Measurements from ENCODE around the gene GRIN3B.
"Not testable (repeated sequence)": the region's sequence is repeated elsewhere in the genome, so short reads cannot be mapped to it uniquely, and the experiment has no call there.

GRIN3B gene

DNA sequence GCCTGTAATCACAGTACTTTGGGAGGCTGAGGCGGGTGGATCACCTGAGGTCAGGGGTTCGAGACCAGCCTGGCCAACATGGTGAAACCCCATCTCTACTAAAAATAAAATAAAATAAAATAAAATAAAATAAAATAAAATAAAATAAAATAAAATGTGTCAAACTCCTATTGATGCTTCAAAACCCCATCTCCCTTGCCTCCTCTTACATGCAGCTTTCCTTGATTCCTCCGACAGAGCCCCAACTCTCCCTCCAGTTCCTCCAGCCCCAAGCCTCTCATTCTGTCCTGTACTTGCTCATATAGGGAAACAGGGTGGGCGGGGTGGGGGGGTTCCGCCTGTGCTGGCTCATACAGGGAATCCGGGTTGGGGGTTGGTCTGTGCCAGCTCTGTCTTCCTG lies 24.9 kb downstream of the GRIN3B start:
- DNase-seq; H3K4me3 ChIP-seq (ENCODE audit: control insufficient read depth in 1 of 7, extremely low read depth in 1 of 7, insufficient read depth in 4 of 7, low read depth in 2 of 7, low read length in 6 of 7); H3K27me3 ChIP-seq (replicated peaks in 2 of 5; ENCODE audit: control insufficient read depth in 4 of 5, insufficient read depth in 5 of 5, low read length in 4 of 5); H3K36me3 ChIP-seq (ENCODE audit: control insufficient read depth in 4 of 4, insufficient read depth in 4 of 4, low read length in 3 of 4); H3K9me3 ChIP-seq (ENCODE audit: control extremely low read depth in 1 of 5, control insufficient read depth in 4 of 5, insufficient read depth in 2 of 5, low read depth in 1 of 5, low read length in 4 of 5); H3K27ac ChIP-seq (ENCODE audit: insufficient read depth in 1 of 2, low read depth in 1 of 2, low read length in 2 of 2, poor library complexity in 1 of 2, severe bottlenecking in 2 of 2); CTCF ChIA-PET: not testable (repeated sequence)
- WGBS (ENCODE audit: insufficient coverage) = 100% methylated on average over 1 of the region's 6 CpGs
- H3K4me1 ChIP-seq (ENCODE audit: control extremely low read depth in 1 of 4, control insufficient read depth in 4 of 4, insufficient read depth in 4 of 4, low read length in 3 of 4) = peaks cover 0 to 42% (median 34%) of the 10 kb centered on the region in 4 experiments
- POLR2A ChIA-PET = interaction anchor here (1.5 kb wide), 1 partner anchor 13 kb away, joined by 4 read pairs; no protein-coding TSS in a partner anchor

DNA sequence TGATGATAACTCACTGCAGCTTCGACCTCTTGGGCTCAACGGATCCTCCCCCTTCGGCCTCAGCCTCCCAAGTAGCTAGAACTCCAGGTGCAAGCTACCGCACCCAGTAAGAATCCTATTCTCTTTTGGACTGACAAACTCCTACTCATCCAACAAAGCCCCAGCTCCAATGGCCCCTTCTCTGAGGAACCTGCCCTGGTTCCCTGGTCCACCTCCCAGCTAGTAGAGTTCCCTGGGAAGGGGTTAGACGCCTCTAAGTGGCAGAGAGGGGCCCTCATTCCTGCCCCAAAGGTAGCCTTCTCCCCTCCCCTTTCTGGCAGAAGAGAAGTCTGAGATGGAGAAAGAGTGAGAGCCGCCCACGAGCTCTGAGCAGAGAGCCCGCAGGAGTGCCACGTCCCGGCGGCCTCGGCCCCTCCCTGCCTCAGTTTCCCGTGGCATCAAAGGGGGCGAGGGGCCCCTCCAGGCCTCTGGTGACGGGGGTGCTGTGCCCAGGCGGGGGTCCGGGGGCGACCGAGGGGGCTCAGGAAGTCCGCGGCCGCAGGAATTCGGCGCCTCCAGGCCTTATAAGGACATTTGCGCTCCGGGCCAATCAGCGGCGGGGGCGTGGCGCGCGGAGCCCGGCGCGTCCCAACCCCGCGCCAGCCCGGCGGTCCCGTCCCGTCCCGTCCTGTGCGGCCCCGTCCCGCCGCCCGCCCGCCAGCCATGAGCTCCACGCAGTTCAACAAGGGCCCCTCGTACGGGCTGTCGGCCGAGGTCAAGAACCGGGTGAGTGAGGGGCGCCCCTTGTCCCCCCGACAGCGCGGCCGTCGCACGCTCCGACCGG lies 26.0 kb downstream of the GRIN3B start, which contains the start of gene CNN2:
Gene CNN2, plus strand, starts transcription at position 649 of the 823 bp plus-strand sequence. Its CDS starts 54 bp downstream, at position 703.
- Histone ChIP-seq H3K27me3 (replicated peaks in 2 of 5; ENCODE audit: control insufficient read depth in 4 of 5, insufficient read depth in 5 of 5, low read length in 4 of 5) (no peaks in the 10 kb centered on the region), H3K27ac (ENCODE audit: insufficient read depth in 1 of 2, low read depth in 1 of 2, low read length in 2 of 2, poor library complexity in 1 of 2, severe bottlenecking in 2 of 2) (peak within 1 kb of the TSS; percentile 58 to 85), H3K4me1 (ENCODE audit: control extremely low read depth in 1 of 4, control insufficient read depth in 4 of 4, insufficient read depth in 4 of 4, low read length in 3 of 4) (peaks cover 0 to 37% (median 29%) of the 10 kb centered on the region in 4 experiments), H3K4me3 (ENCODE audit: control insufficient read depth in 1 of 7, extremely low read depth in 1 of 7, insufficient read depth in 4 of 7, low read depth in 2 of 7, low read length in 6 of 7) (peak within 1 kb of the TSS; percentile 74 to 92 (median 81)), H3K36me3 (ENCODE audit: control insufficient read depth in 4 of 4, insufficient read depth in 4 of 4, low read length in 3 of 4) (peaks cover 0 to 11% (median 7%) of the 10 kb centered on the region in 4 experiments), H3K9me3 (ENCODE audit: control extremely low read depth in 1 of 5, control insufficient read depth in 4 of 5, insufficient read depth in 2 of 5, low read depth in 1 of 5, low read length in 4 of 5) (no peaks in the 10 kb centered on the region)
- 5% methylated on average over 54 of the region's 63 CpGs for WGBS (ENCODE audit: insufficient coverage)
- CTCF ChIA-PET = interaction anchor here (1.0 to 5.3 kb wide), 3 partner anchors 12 to 80 kb away, joined by 3 to 44 read pairs (median 4); partner anchors contain the start of gene ABCA7
- POLR2A ChIA-PET = interaction anchor here (0.8 to 1.5 kb wide), 9 partner anchors 11 to 244 kb away, joined by 3 to 5 read pairs (median 3); partner anchors contain the start of genes ABCA7 and ARHGAP45
- DNase-seq = peak; percentile 48 to 68 (median 63)

DNA sequence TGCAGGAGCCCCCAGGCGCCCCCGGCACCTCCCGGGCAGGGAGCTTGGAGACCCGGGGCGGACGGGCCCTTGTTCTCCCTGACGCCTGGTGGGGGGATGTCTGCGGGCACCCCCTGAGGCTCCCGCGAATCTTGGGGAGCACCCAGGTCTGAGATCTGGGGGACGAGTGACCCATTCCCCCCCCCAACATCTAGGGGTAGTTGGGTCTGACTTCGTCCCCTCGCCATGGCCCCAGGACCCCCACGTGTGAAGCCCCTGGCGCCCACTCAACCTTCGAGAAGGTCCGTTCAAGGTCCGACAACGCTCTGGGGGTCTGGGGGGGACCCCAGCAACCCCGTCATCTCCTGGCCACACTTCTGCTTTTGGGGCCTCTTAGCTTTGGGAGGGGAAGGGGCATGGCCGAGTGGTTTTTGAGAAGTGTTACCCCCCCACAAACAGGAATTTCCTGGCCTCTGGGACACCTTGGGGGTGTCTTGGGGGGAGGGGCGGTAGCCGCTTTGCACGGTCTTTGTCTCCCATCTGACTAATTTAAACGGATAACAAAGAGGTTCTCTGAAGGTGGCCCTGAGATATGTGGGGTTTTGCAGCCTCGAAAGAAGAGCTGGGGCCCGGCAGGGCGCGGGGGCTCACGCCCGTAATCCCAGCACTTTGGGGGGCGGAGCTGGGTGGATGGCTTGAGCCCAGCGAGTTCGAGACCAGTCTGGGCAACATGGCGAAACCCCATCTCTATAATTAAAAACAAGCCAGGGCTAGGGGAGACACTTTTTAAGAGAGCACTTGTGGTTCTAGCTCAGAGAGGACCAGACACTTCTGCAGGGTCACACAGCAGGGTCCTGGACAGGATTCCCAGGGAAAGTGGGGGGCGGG lies 26.8 kb downstream of the GRIN3B start:
- peak; percentile 47 to 66 (median 59) for DNase-seq
- WGBS (ENCODE audit: insufficient coverage) = 1% methylated on average over 22 of the region's 36 CpGs

DNA sequence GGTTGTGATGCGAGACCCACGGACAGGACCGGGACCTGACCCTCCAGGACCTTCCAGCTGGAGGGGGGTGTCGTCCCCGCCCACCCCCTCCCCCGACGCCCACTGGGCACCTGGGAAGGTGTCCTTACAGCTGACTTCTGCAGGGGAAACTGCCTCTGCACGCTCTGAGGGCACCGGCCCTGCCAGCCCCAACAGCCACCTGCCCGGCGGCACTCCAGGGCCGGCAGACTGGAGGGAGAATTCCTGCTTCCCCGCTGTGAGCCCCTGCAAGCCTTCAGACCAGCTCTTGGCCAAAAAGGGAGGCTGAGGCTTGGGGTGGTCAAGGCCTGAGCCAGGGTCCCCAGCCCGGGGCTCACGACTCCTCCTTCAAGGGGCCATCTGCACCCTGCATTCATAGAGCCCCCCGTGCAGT lies 27.4 kb downstream of the GRIN3B start:
- Histone ChIP-seq H3K4me3 (ENCODE audit: control insufficient read depth in 1 of 7, extremely low read depth in 1 of 7, insufficient read depth in 4 of 7, low read depth in 2 of 7, low read length in 6 of 7) (peak overlapping the region; percentile 74 to 92 (median 81)), H3K36me3 (ENCODE audit: control insufficient read depth in 4 of 4, insufficient read depth in 4 of 4, low read length in 3 of 4) (peaks cover 0 to 22% (median 17%) of the 10 kb centered on the region in 4 experiments), H3K4me1 (ENCODE audit: control extremely low read depth in 1 of 4, control insufficient read depth in 4 of 4, insufficient read depth in 4 of 4, low read length in 3 of 4) (peaks cover 0 to 33% (median 21%) of the 10 kb centered on the region in 4 experiments), H3K9me3 (ENCODE audit: control extremely low read depth in 1 of 5, control insufficient read depth in 4 of 5, insufficient read depth in 2 of 5, low read depth in 1 of 5, low read length in 4 of 5) (no peaks in the 10 kb centered on the region), H3K27me3 (replicated peaks in 2 of 5; ENCODE audit: control insufficient read depth in 4 of 5, insufficient read depth in 5 of 5, low read length in 4 of 5) (no peaks in the 10 kb centered on the region), H3K27ac (ENCODE audit: insufficient read depth in 1 of 2, low read depth in 1 of 2, low read length in 2 of 2, poor library complexity in 1 of 2, severe bottlenecking in 2 of 2) (peak overlapping the region in 1 of 2 experiments; percentile 85)
- WGBS (ENCODE audit: insufficient coverage) = 6% methylated on average over 15 of the region's 16 CpGs
- DNase-seq = no peak
- CTCF ChIA-PET = interaction anchor here (0.7 to 5.3 kb wide), 4 partner anchors 11 to 213 kb away, joined by 4 to 44 read pairs (median 4); partner anchors contain the start of genes ABCA7 and ARHGAP45
- POLR2A ChIA-PET = interaction anchor here (0.9 to 1.0 kb wide), 3 partner anchors 12 to 40 kb away, joined by 3 to 7 read pairs (median 4); partner anchors contain the start of genes ABCA7 and ARHGAP45

More for the DNA sequence above, 26.8 kb downstream of the GRIN3B start:
- CTCF ChIA-PET = interaction anchor here (0.7 to 5.3 kb wide), 4 partner anchors 11 to 214 kb away, joined by 3 to 44 read pairs (median 4); partner anchors contain the start of genes ABCA7 and ARHGAP45
- Histone ChIP-seq H3K27ac (ENCODE audit: insufficient read depth in 1 of 2, low read depth in 1 of 2, low read length in 2 of 2, poor library complexity in 1 of 2, severe bottlenecking in 2 of 2) (peak overlapping the region; percentile 58 to 85), H3K27me3 (replicated peaks in 2 of 5; ENCODE audit: control insufficient read depth in 4 of 5, insufficient read depth in 5 of 5, low read length in 4 of 5) (no peaks in the 10 kb centered on the region), H3K4me3 (ENCODE audit: control insufficient read depth in 1 of 7, extremely low read depth in 1 of 7, insufficient read depth in 4 of 7, low read depth in 2 of 7, low read length in 6 of 7) (peak overlapping the region; percentile 74 to 92 (median 81)), H3K36me3 (ENCODE audit: control insufficient read depth in 4 of 4, insufficient read depth in 4 of 4, low read length in 3 of 4) (peaks cover 0 to 15% (median 10%) of the 10 kb centered on the region in 4 experiments), H3K4me1 (ENCODE audit: control extremely low read depth in 1 of 4, control insufficient read depth in 4 of 4, insufficient read depth in 4 of 4, low read length in 3 of 4) (peaks cover 0 to 33% (median 23%) of the 10 kb centered on the region in 4 experiments), H3K9me3 (ENCODE audit: control extremely low read depth in 1 of 5, control insufficient read depth in 4 of 5, insufficient read depth in 2 of 5, low read depth in 1 of 5, low read length in 4 of 5) (no peaks in the 10 kb centered on the region)
- POLR2A ChIA-PET = interaction anchor here (0.8 to 1.3 kb wide), 7 partner anchors 10 to 243 kb away, joined by 3 to 5 read pairs (median 3); partner anchors contain the start of genes ABCA7 and ARHGAP45

DNA sequence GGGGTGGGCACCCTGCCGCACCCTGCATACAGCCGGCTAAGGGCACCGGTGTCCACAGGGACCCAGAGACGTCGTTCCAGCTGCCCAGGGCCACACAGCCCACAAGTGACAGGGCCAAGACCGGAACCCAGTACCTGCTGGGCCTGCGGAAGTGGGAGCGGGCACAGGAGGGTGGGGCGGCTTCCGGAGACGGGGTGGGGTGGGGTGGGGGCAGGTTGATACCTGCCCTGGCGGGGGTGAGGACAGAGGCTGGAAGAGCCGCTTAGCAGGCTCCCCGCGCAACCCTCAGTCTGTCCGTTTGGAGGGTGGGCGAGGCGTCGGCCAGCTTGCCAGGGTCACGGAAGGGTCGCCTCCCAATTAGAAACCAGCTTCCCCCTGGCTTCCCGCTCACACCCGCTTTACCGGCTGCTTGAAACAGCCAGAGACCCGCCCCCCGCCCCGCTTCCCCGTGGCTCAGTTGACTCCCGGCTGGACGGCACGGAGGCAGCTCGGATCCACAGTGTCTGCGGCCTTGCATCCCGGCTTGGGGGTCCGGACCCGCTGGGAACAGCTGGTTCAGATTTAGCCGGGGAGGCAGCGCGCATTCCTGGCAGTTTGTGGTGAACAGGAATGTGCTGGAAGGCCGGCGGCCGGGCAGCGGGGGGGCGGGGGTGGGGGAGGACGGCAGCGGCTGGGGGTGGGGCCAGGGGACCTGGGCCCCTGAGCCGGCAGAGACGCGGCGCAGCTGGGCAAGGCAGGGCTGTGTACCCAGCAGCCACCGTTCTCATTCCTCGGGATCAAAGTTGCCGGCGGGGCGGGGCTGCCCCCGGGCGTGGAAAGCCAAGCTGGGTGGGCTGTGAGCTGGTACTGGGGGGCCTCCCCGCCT lies 28.1 kb downstream of the GRIN3B start:
- no peak for DNase-seq
- POLR2A ChIA-PET = interaction anchor here (0.7 to 1.0 kb wide), 2 partner anchors 10 to 40 kb away, joined by 3 to 7 read pairs; no protein-coding TSS in a partner anchor
- CTCF ChIA-PET = interaction anchor here (1.1 to 5.3 kb wide), 4 partner anchors 10 to 212 kb away, joined by 4 to 44 read pairs (median 4); partner anchors contain the start of gene ABCA7
- 1% methylated on average over 39 of the region's 58 CpGs for WGBS (ENCODE audit: insufficient coverage)
- Histone ChIP-seq H3K4me3 (ENCODE audit: control insufficient read depth in 1 of 7, extremely low read depth in 1 of 7, insufficient read depth in 4 of 7, low read depth in 2 of 7, low read length in 6 of 7) (peak overlapping the region; percentile 15 to 92 (median 81)), H3K27ac (ENCODE audit: insufficient read depth in 1 of 2, low read depth in 1 of 2, low read length in 2 of 2, poor library complexity in 1 of 2, severe bottlenecking in 2 of 2) (peak overlapping the region in 1 of 2 experiments; percentile 85), H3K9me3 (ENCODE audit: control extremely low read depth in 1 of 5, control insufficient read depth in 4 of 5, insufficient read depth in 2 of 5, low read depth in 1 of 5, low read length in 4 of 5) (no peaks in the 10 kb centered on the region), H3K36me3 (ENCODE audit: control insufficient read depth in 4 of 4, insufficient read depth in 4 of 4, low read length in 3 of 4) (peaks cover 0 to 27% (median 22%) of the 10 kb centered on the region in 4 experiments), H3K4me1 (ENCODE audit: control extremely low read depth in 1 of 4, control insufficient read depth in 4 of 4, insufficient read depth in 4 of 4, low read length in 3 of 4) (peaks cover 0 to 33% (median 21%) of the 10 kb centered on the region in 4 experiments), H3K27me3 (replicated peaks in 2 of 5; ENCODE audit: control insufficient read depth in 4 of 5, insufficient read depth in 5 of 5, low read length in 4 of 5) (no peaks in the 10 kb centered on the region)
